Subcutaneous adipose tissue (tissue), 4 donors: ENCODE data around the gene AFDN. TPM values are rescaled to one million over a fixed set of nuclear protein-coding genes. Genes with fewer than 3 reads are reported as not detected.

Experiments used
- CTCF ChIP-seq: fragments of 450-650 bp; IDR thresholded peaks from one replicate; pipeline ENCODE4 v1.5.1; 2016; ENCODE audit warnings: low read depth, mild to moderate bottlenecking, control low read depth, antibody characterized with exemption, moderate library complexity
- total RNA-seq, 4 donors: library from RNA; depleted of rRNA; stranded (reverse); fragments of >200 nt; gene quantifications; one replicate each; pipeline ENCODE4 v1.1.0, GENCODE V29; 2016

AFDN gene
- total RNA-seq, 4 donors from 2014 or later: 51.5 to 126 (median 88.1) TPM

- TF ChIP-seq CTCF: no peak
These were observed 188.9 kb downstream of the AFDN start for GRCh38 chr6:168015482-168016175.

GRCh38 chr6:168016176-168016620 lies 189.5 kb downstream of the AFDN start:
- TF ChIP-seq CTCF: no peak

GRCh38 chr6:168016721-168017525 lies 190.2 kb downstream of the AFDN start:
- no peak for TF ChIP-seq CTCF

GRCh38 chr6:168017629-168018028 lies 190.9 kb downstream of the AFDN start:
- TF ChIP-seq CTCF: no peak

- TF ChIP-seq CTCF: no peak
These were observed 192.0 kb downstream of the AFDN start for GRCh38 chr6:168018664-168019063.

GRCh38 chr6:168020242-168020641 lies 193.5 kb downstream of the AFDN start:
- TF ChIP-seq CTCF: no peak

DNA sequence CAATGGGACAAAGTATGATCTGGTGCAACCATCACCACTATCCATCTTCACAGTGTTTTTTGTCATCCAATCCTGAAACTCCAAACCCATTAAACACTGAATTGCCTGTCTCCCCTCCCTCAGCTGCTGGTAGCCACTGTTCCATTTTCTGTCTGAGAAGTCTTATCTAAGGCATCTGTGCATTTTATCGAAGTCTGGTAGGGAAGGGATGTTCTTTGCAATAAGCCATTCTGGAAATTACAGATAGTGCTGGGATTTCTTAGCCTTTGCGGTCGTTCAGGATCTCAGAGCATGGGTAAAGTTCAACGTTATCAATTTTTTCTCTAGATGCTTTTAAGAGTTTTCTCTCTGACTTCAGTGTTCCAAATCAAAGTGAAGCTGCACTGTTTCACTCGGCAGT lies 194.9 kb downstream of the AFDN start:
- no peak for TF ChIP-seq CTCF
